Colonic mucosa (tissue), 4 donors: Measurements from ENCODE around the gene PHF20. TPM values are rescaled to one million over a fixed set of nuclear protein-coding genes. Genes with fewer than 3 reads are reported as not detected.
A peak's percentile ranks its signal among the peaks of the same experiment; 100 is the strongest.

Source experiments
- DNase-seq: peaks from one replicate; pipeline ENCODE4 v3.0.0-alpha.2; 2020
- H3K27ac ChIP-seq: fragments of 200-600 bp; one replicate; pipeline ENCODE4 v1.8.0; 2021
- H3K27me3 ChIP-seq: fragments of 200-600 bp; one replicate; pipeline ENCODE4 v1.8.0; 2021
- H3K36me3 ChIP-seq: fragments of 200-600 bp; one replicate; pipeline ENCODE4 v1.8.0; 2021
- H3K4me1 ChIP-seq: fragments of 200-600 bp; one replicate; pipeline ENCODE4 v1.8.0; 2021; ENCODE audit warnings: mild to moderate bottlenecking
- H3K4me3 ChIP-seq: fragments of 200-600 bp; one replicate; pipeline ENCODE4 v1.8.0; 2021
- H3K9ac ChIP-seq, 2 donors: one replicate each; pipeline ENCODE4 v1.7.0; 2013; ENCODE audit warnings: control low read depth in 2 of 2, low read depth in 2 of 2, low read length in 2 of 2
- H3K9me3 ChIP-seq: fragments of 200-600 bp; one replicate; pipeline ENCODE4 v1.8.0; 2021
- CTCF ChIP-seq: fragments of 200-600 bp; IDR thresholded peaks from one replicate; pipeline ENCODE4 v1.8.0; 2022; ENCODE audit warnings: antibody characterized with exemption, mild to moderate bottlenecking
- intact Hi-C: fragments of 100-400 bp; cut with DNase I; formaldehyde crosslinking; loops from one replicate; pipeline ENCODE4 v1.14.1; 2022
- total RNA-seq, 2 donors: library from RNA; stranded (reverse); fragmentation: NEBNext Ultra II Directional in 1 of 2; extraction: Animal tissue kit (Norgen Biotek cat#: 25700) in 1 of 2; gene quantifications; one replicate each; pipeline ENCODE4 v1.2.1, GENCODE V29; 2021
- donor health status: healthy.
- donor health status: DM: no; HTN: no; CAD: no.
- donor health status: DM: no; HTN: no; CAD: no.

Gene PHF20
- total RNA-seq, 2 donors from 2014 or later = 25.5 to 27.0 TPM

GRCh38 chr20:35883336-35883777 lies 111.5 kb downstream of the PHF20 start:
- H3K4me3 ChIP-seq = no peak overlapping the region
- H3K4me1 ChIP-seq = no peaks in the 10 kb centered on the region
- H3K27ac ChIP-seq = peak overlapping the region; percentile 30
- no peaks in the 10 kb centered on the region for H3K27me3 ChIP-seq
- TF ChIP-seq CTCF = no peak
- H3K9me3 ChIP-seq = no peaks in the 10 kb centered on the region
- no peak for DNase-seq
- H3K9ac ChIP-seq = no peak overlapping the region
- no peaks in the 10 kb centered on the region for H3K36me3 ChIP-seq
- intact Hi-C loops = no loop called here

GRCh38 chr20:35883778-35884540 lies 112.1 kb downstream of the PHF20 start:
- intact Hi-C loops = no loop called here
- TF ChIP-seq CTCF = no peak
- peak overlapping the region; percentile 30 for H3K27ac ChIP-seq
- H3K9me3 ChIP-seq = no peaks in the 10 kb centered on the region
- no peaks in the 10 kb centered on the region for H3K36me3 ChIP-seq
- no peaks in the 10 kb centered on the region for H3K4me1 ChIP-seq
- DNase-seq = peak; percentile 63
- H3K9ac ChIP-seq = peak overlapping the region in 1 of 2 donors; percentile 24
- H3K4me3 ChIP-seq = no peak overlapping the region
- H3K27me3 ChIP-seq = no peaks in the 10 kb centered on the region

- intact Hi-C loops = no loop called here
- no peak overlapping the region for H3K9ac ChIP-seq
Observed at GRCh38 chr20:35884541-35884865, 112.7 kb downstream of the PHF20 start.

DNA sequence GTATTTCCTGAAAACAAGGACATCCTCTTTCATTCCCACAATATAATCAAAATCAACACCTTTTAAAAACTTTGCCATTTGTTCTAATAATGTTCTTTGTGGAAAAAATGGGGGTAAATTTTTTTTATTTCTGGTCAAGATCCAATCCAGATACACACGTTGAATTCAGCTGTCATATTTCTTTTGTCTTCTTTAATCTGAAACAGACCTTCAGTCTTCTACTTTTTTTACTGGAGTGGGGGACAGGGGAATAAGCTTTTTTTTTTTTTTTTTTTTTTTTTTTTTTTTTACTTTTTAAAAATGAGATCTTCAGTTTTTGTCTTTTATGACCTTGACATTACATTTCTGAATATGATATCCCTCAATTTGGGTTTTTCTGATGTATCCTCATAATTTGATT lies 113.4 kb downstream of the PHF20 start:
- Histone ChIP-seq H3K9me3 (no peaks in the 10 kb centered on the region), H3K4me3 (no peak overlapping the region), H3K27me3 (no peaks in the 10 kb centered on the region), H3K9ac (no peak overlapping the region), H3K4me1 (no peaks in the 10 kb centered on the region), H3K36me3 (no peaks in the 10 kb centered on the region), H3K27ac (no peak overlapping the region)
- no peak for TF ChIP-seq CTCF
- no peak for DNase-seq
- intact Hi-C loops = no loop called here

More at GRCh38 chr20:35884541-35884865, 112.7 kb downstream of the PHF20 start:
- Histone ChIP-seq H3K4me3 (no peak overlapping the region), H3K9me3 (no peaks in the 10 kb centered on the region), H3K27me3 (no peaks in the 10 kb centered on the region), H3K36me3 (no peaks in the 10 kb centered on the region), H3K4me1 (no peaks in the 10 kb centered on the region), H3K27ac (no peak overlapping the region)
- no peak for TF ChIP-seq CTCF
- DNase-seq = no peak

DNA sequence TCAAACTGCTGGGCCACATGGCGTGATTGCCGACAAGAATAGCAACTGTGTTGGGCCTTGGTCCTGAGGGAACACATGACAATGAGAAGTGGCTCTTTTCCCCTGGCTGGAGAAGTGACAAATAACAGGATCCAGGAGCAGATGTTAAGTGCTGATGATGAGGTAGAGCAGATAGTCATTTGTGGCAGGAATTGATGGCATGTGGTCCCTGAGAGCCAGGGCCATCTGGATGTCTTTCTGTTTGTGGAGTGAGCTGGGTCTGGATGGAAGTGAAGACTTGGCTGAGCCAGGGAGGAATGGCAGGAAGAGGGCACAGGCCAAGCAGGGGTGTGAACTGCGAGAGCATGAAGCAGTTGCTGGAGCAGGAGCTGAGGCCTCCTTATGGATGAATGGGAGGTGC lies 114.7 kb downstream of the PHF20 start:
- no peak for DNase-seq
- intact Hi-C loops = no loop called here

More for the DNA sequence above, 114.7 kb downstream of the PHF20 start:
- H3K36me3 ChIP-seq = no peaks in the 10 kb centered on the region
- no peak for TF ChIP-seq CTCF
- no peaks in the 10 kb centered on the region for H3K27me3 ChIP-seq
- H3K9me3 ChIP-seq = no peaks in the 10 kb centered on the region
- no peak overlapping the region for H3K9ac ChIP-seq
- H3K4me3 ChIP-seq = no peak overlapping the region
- no peak overlapping the region for H3K27ac ChIP-seq
- no peaks in the 10 kb centered on the region for H3K4me1 ChIP-seq
